Measurements from ENCODE around the gene GATAD2B. TPM values are rescaled to one million over a fixed set of nuclear protein-coding genes. Genes with fewer than 3 reads are reported as not detected.

GATAD2B gene
- total RNA-seq, 5 donors from 2014 or later (not counting 1 experiment from before 2014, with no cell fraction given): 94.6 to 107 (median 103) TPM

GRCh38 chr1:153881751-153882150 is 41.0 kb downstream of the GATAD2B start:
- 30% methylated on average over 2 of the region's 9 CpGs for WGBS (ENCODE audit: insufficient coverage)
- DNase-seq (no peak), ATAC-seq (replicated peaks in 1 of 4) (no peak)
- POLR2A ChIA-PET: interaction anchor here (0.8 to 1.0 kb wide), 2 partner anchors 10 to 29 kb away, joined by 3 to 9 read pairs; no protein-coding TSS in a partner anchor
- Histone ChIP-seq H3K27ac (ENCODE audit: low read length) (no peak overlapping the region), H3K27me3 (replicated peaks in 1 of 2; ENCODE audit: control insufficient read depth in 2 of 2, extremely low read depth in 1 of 2, insufficient read depth in 2 of 2, low read length in 1 of 2) (no peaks in the 10 kb centered on the region), H3K9me3 (no peaks in the 10 kb centered on the region), H3K4me3 (ENCODE audit: control insufficient read depth in 1 of 2, extremely low read depth in 1 of 2, low read length in 1 of 2) (no peak overlapping the region), H3K36me3 (ENCODE audit: control insufficient read depth in 2 of 2, extremely low read depth in 1 of 2, insufficient read depth in 1 of 2, low read length in 1 of 2) (peaks cover 0 to 5% of the 10 kb centered on the region in 2 donors), H3K4me1 (ENCODE audit: control insufficient read depth in 1 of 2, extremely low read depth in 1 of 2, insufficient read depth in 2 of 2, low read length in 2 of 2) (peaks cover 22 to 31% of the 10 kb centered on the region in 2 experiments)
- H3K4me3 Mint-ChIP-seq: no peak overlapping the region
- CTCF ChIA-PET: no interaction called here
- H3K27ac Mint-ChIP-seq: no peak overlapping the region
- peaks cover 28 to 37% (median 34%) of the 10 kb centered on the region in 3 donors for H3K4me1 Mint-ChIP-seq
- H3K9me3 Mint-ChIP-seq: no peaks in the 10 kb centered on the region
- peaks cover 14% of the 10 kb centered on the region for H3K36me3 Mint-ChIP-seq
- no peaks in the 10 kb centered on the region for H3K27me3 Mint-ChIP-seq

DNA sequence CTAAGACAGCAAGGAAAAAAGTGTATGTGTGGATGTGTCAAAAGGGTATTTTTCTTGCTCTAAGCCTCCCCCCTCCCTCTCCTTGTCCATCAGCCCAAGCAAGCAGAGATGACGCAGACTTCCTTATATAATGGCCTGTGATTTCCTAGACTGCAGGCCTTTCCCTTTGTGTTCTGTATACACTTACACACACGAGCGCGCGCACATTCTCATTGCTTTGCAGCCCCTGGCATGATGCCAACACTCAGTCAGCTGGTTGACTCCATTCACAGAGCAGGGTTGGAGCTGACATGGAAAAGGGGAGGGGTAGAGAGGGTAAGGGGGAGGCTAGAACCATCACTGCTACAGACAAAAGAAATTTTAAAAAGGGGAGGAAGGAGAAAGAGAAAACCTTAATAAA is 41.8 kb downstream of the GATAD2B start:
- no peaks in the 10 kb centered on the region for H3K27me3 ChIP-seq (replicated peaks in 1 of 2; ENCODE audit: control insufficient read depth in 2 of 2, extremely low read depth in 1 of 2, insufficient read depth in 2 of 2, low read length in 1 of 2)
- H3K9me3 ChIP-seq: no peaks in the 10 kb centered on the region
- WGBS (ENCODE audit: insufficient coverage): no CpG with 5 or more reads among the region's 5 CpGs
- H3K4me1 Mint-ChIP-seq: peaks cover 28 to 37% (median 34%) of the 10 kb centered on the region in 3 donors
- H3K36me3 ChIP-seq (ENCODE audit: control insufficient read depth in 2 of 2, extremely low read depth in 1 of 2, insufficient read depth in 1 of 2, low read length in 1 of 2): peaks cover 0 to 3% of the 10 kb centered on the region in 2 donors
- CTCF ChIA-PET: no interaction called here
- POLR2A ChIA-PET: interaction anchor here (0.8 to 1.0 kb wide), 2 partner anchors 9 to 28 kb away, joined by 3 to 9 read pairs; no protein-coding TSS in a partner anchor
- H3K9me3 Mint-ChIP-seq: no peaks in the 10 kb centered on the region
- peaks cover 12% of the 10 kb centered on the region for H3K36me3 Mint-ChIP-seq
- H3K4me1 ChIP-seq (ENCODE audit: control insufficient read depth in 1 of 2, extremely low read depth in 1 of 2, insufficient read depth in 2 of 2, low read length in 2 of 2): peaks cover 24 to 31% of the 10 kb centered on the region in 2 experiments
- no peak overlapping the region for H3K27ac Mint-ChIP-seq
- H3K4me3 Mint-ChIP-seq: no peak overlapping the region
- DNase-seq: peak in 32 of 35 experiments; percentile 4 to 60 (median 34)
- H3K4me3 ChIP-seq (ENCODE audit: control insufficient read depth in 1 of 2, extremely low read depth in 1 of 2, low read length in 1 of 2): no peak overlapping the region
- H3K27ac ChIP-seq (ENCODE audit: low read length): no peak overlapping the region
- no peaks in the 10 kb centered on the region for H3K27me3 Mint-ChIP-seq
- ATAC-seq (replicated peaks in 1 of 4): peak in 1 of 4 experiments; percentile 85

- Histone ChIP-seq H3K27ac (ENCODE audit: low read length) (no peak overlapping the region), H3K9me3 (no peaks in the 10 kb centered on the region), H3K4me3 (ENCODE audit: control insufficient read depth in 1 of 2, extremely low read depth in 1 of 2, low read length in 1 of 2) (no peak overlapping the region), H3K4me1 (ENCODE audit: control insufficient read depth in 1 of 2, extremely low read depth in 1 of 2, insufficient read depth in 2 of 2, low read length in 2 of 2) (peaks cover 24 to 31% of the 10 kb centered on the region in 2 experiments), H3K36me3 (ENCODE audit: control insufficient read depth in 2 of 2, extremely low read depth in 1 of 2, insufficient read depth in 1 of 2, low read length in 1 of 2) (peaks cover 0 to 3% of the 10 kb centered on the region in 2 donors), H3K27me3 (replicated peaks in 1 of 2; ENCODE audit: control insufficient read depth in 2 of 2, extremely low read depth in 1 of 2, insufficient read depth in 2 of 2, low read length in 1 of 2) (no peaks in the 10 kb centered on the region)
- DNase-seq (no peak), ATAC-seq (replicated peaks in 1 of 4) (no peak)
- Mint-ChIP-seq H3K4me1 (peaks cover 31 to 40% (median 32%) of the 10 kb centered on the region in 3 donors), H3K27me3 (no peaks in the 10 kb centered on the region), H3K4me3 (no peak overlapping the region), H3K36me3 (peaks cover 16% of the 10 kb centered on the region), H3K27ac (peak overlapping the region in 1 of 2 donors; percentile 60), H3K9me3 (no peaks in the 10 kb centered on the region)
- 100% methylated on average over 6 of the region's 9 CpGs for WGBS (ENCODE audit: insufficient coverage)
- ChIA-PET CTCF (no interaction called here), POLR2A (no interaction called here)
Observed at GRCh38 chr1:153880024-153880423, 42.7 kb downstream of the GATAD2B start.

- Mint-ChIP-seq H3K4me1 (peaks cover 43 to 53% (median 50%) of the 10 kb centered on the region in 3 donors), H3K4me3 (no peak overlapping the region), H3K9me3 (no peaks in the 10 kb centered on the region), H3K36me3 (peaks cover 17% of the 10 kb centered on the region), H3K27me3 (no peaks in the 10 kb centered on the region), H3K27ac (peak overlapping the region in 1 of 2 donors; percentile 5)
- no peak overlapping the region for H3K4me3 ChIP-seq (ENCODE audit: control insufficient read depth in 1 of 2, extremely low read depth in 1 of 2, low read length in 1 of 2)
- ChIA-PET CTCF (no interaction called here), POLR2A (no interaction called here)
- WGBS (ENCODE audit: insufficient coverage): no CpG with 5 or more reads among the region's 1 CpG
- no peaks in the 10 kb centered on the region for H3K27me3 ChIP-seq (replicated peaks in 1 of 2; ENCODE audit: control insufficient read depth in 2 of 2, extremely low read depth in 1 of 2, insufficient read depth in 2 of 2, low read length in 1 of 2)
- peaks cover 8 to 33% of the 10 kb centered on the region in 2 experiments for H3K4me1 ChIP-seq (ENCODE audit: control insufficient read depth in 1 of 2, extremely low read depth in 1 of 2, insufficient read depth in 2 of 2, low read length in 2 of 2)
- no peaks in the 10 kb centered on the region for H3K36me3 ChIP-seq (ENCODE audit: control insufficient read depth in 2 of 2, extremely low read depth in 1 of 2, insufficient read depth in 1 of 2, low read length in 1 of 2)
- no peak for ATAC-seq (replicated peaks in 1 of 4)
- no peak for DNase-seq
- H3K27ac ChIP-seq (ENCODE audit: low read length): no peak overlapping the region
- no peaks in the 10 kb centered on the region for H3K9me3 ChIP-seq
Observed at GRCh38 chr1:153877112-153877511, 45.7 kb downstream of the GATAD2B start.

- ChIA-PET CTCF (interaction anchor here in 1 of 2 donors (0.7 kb wide), 1 partner anchor 274 kb away, joined by 4 read pairs; no protein-coding TSS in a partner anchor), POLR2A (interaction anchor here (0.7 to 1.2 kb wide), 2 partner anchors 8 to 1101 kb away, joined by 5 to 9 read pairs; no protein-coding TSS in a partner anchor)
- Histone ChIP-seq H3K4me3 (ENCODE audit: control insufficient read depth in 1 of 2, extremely low read depth in 1 of 2, low read length in 1 of 2) (no peak overlapping the region), H3K9me3 (no peaks in the 10 kb centered on the region), H3K4me1 (ENCODE audit: control insufficient read depth in 1 of 2, extremely low read depth in 1 of 2, insufficient read depth in 2 of 2, low read length in 2 of 2) (peaks cover 2 to 15% of the 10 kb centered on the region in 2 experiments), H3K27me3 (replicated peaks in 1 of 2; ENCODE audit: control insufficient read depth in 2 of 2, extremely low read depth in 1 of 2, insufficient read depth in 2 of 2, low read length in 1 of 2) (no peaks in the 10 kb centered on the region), H3K36me3 (ENCODE audit: control insufficient read depth in 2 of 2, extremely low read depth in 1 of 2, insufficient read depth in 1 of 2, low read length in 1 of 2) (peaks cover 0 to 3% of the 10 kb centered on the region in 2 donors), H3K27ac (ENCODE audit: low read length) (no peak overlapping the region)
- Mint-ChIP-seq H3K27me3 (no peaks in the 10 kb centered on the region), H3K4me1 (peaks cover 44 to 51% (median 51%) of the 10 kb centered on the region in 3 donors), H3K4me3 (no peak overlapping the region), H3K36me3 (peaks cover 14% of the 10 kb centered on the region), H3K27ac (no peak overlapping the region), H3K9me3 (no peaks in the 10 kb centered on the region)
- DNase-seq (no peak), ATAC-seq (replicated peaks in 1 of 4) (no peak)
- WGBS (ENCODE audit: insufficient coverage): 60% methylated on average over 1 of the region's 2 CpGs
Observed at GRCh38 chr1:153872934-153873333, 49.8 kb downstream of the GATAD2B start.

DNA sequence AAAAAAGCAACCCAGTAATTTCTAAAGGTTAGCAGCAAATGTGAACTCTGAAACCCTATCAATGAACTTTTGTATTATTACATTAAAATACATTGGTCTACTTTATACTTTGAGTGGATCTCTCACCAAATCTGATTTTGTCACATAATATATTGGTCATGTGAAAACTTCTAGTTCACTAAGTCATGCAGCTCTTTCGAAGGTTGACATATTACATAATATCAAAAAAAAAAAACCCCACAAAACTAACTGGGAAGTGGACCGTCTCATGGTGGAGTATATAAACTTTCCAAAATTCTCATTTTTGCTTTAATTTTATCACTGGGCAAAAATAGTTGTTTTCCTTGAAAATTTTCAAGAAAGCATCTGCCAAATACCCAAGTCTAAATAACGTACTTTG is 50.4 kb downstream of the GATAD2B start:
- DNase-seq (no peak), ATAC-seq (replicated peaks in 1 of 4) (no peak)
- peaks cover 45 to 50% (median 48%) of the 10 kb centered on the region in 3 donors for H3K4me1 Mint-ChIP-seq
- H3K27ac ChIP-seq (ENCODE audit: low read length): no peak overlapping the region
- CTCF ChIA-PET: interaction anchor here (0.6 to 0.7 kb wide), 2 partner anchors 85 to 274 kb away, joined by 4 read pairs; no protein-coding TSS in a partner anchor
- H3K9me3 Mint-ChIP-seq: no peaks in the 10 kb centered on the region
- no peak overlapping the region for H3K27ac Mint-ChIP-seq
- peaks cover 2 to 19% of the 10 kb centered on the region in 2 experiments for H3K4me1 ChIP-seq (ENCODE audit: control insufficient read depth in 1 of 2, extremely low read depth in 1 of 2, insufficient read depth in 2 of 2, low read length in 2 of 2)
- no peaks in the 10 kb centered on the region for H3K9me3 ChIP-seq
- H3K4me3 Mint-ChIP-seq: no peak overlapping the region
- H3K36me3 Mint-ChIP-seq: peaks cover 14% of the 10 kb centered on the region
- H3K27me3 Mint-ChIP-seq: no peaks in the 10 kb centered on the region
- H3K36me3 ChIP-seq (ENCODE audit: control insufficient read depth in 2 of 2, extremely low read depth in 1 of 2, insufficient read depth in 1 of 2, low read length in 1 of 2): peaks cover 0 to 3% of the 10 kb centered on the region in 2 donors
- no peaks in the 10 kb centered on the region for H3K27me3 ChIP-seq (replicated peaks in 1 of 2; ENCODE audit: control insufficient read depth in 2 of 2, extremely low read depth in 1 of 2, insufficient read depth in 2 of 2, low read length in 1 of 2)
- H3K4me3 ChIP-seq (ENCODE audit: control insufficient read depth in 1 of 2, extremely low read depth in 1 of 2, low read length in 1 of 2): no peak overlapping the region
- POLR2A ChIA-PET: interaction anchor here (0.7 to 1.2 kb wide), 2 partner anchors 9 to 1102 kb away, joined by 5 to 9 read pairs; no protein-coding TSS in a partner anchor
- no CpG with 5 or more reads among the region's 3 CpGs for WGBS (ENCODE audit: insufficient coverage)

Data from T-cell (primary cell).